IMR-90 (cell line): ENCODE measurements around the gene ABHD17A. TPM values are rescaled to one million over a fixed set of nuclear protein-coding genes. Genes with fewer than 3 reads are reported as not detected.

Experiments
- ATAC-seq: fragments of 200-7000 bp; cut with Tn5 transposase; 2 replicates; pipeline ENCODE4 v1.9.1; 2020; ENCODE audit warnings: low read depth, mild to moderate bottlenecking, moderate library complexity
- BruUV-seq: library from RNA; stranded (reverse); fragments of 400-500 nt; replicated peaks from 2 replicates; lab custom pipeline; 2021; lab: Mats Ljungman, UMichigan
- CTCF ChIA-PET: fragments of 300-600 bp; formaldehyde crosslinking; extraction: SDS; loops from one replicate; lab custom pipeline; 2021; ENCODE audit warnings: antibody characterized with exemption; lab: Yijun Ruan, JAX
- POLR2A ChIA-PET: fragments of 300-600 bp; sonication (Branson Sonifier 250); formaldehyde crosslinking; loops from one replicate; lab custom pipeline; 2022; ENCODE audit warnings: antibody characterized with exemption; ENCODE audit not compliant: unreplicated experiment; lab: Charles Lee
- DNase-seq: peaks from one replicate; pipeline ENCODE4 v3.0.0; 2013
- H2AFZ ChIP-seq: replicated peaks from 2 replicates; pipeline ENCODE3; 2013; ENCODE audit warnings: low read length, mild to moderate bottlenecking; ENCODE audit not compliant: poor library complexity
- H2AK5ac ChIP-seq: 2 replicates; pipeline ENCODE4 v1.6.1; 2013; ENCODE audit warnings: low read depth, low read length, inconsistent platforms
- H2AK9ac ChIP-seq: replicated peaks from 2 replicates; pipeline ENCODE3; 2013; ENCODE audit warnings: mild to moderate bottlenecking, low read depth, low read length, moderate library complexity; ENCODE audit not compliant: poor library complexity
- H2BK120ac ChIP-seq: 2 replicates; pipeline ENCODE4 v1.6.1; 2013; ENCODE audit warnings: low read depth, low read length, inconsistent platforms
- H2BK15ac ChIP-seq: 3 replicates; pipeline ENCODE4 v1.6.1; 2013; ENCODE audit warnings: low read depth, low read length, inconsistent platforms
- H2BK20ac ChIP-seq: 2 replicates; pipeline ENCODE4 v1.6.1; 2013; ENCODE audit warnings: low read depth, mild to moderate bottlenecking, inconsistent platforms, low read length, moderate library complexity
- H2BK5ac ChIP-seq: 2 replicates; pipeline ENCODE4 v1.6.1; 2013; ENCODE audit warnings: mild to moderate bottlenecking, low read depth, low read length, inconsistent platforms; ENCODE audit not compliant: poor library complexity, severe bottlenecking
- H3K14ac ChIP-seq: replicated peaks from 2 replicates; pipeline ENCODE4 v1.6.1; 2013; ENCODE audit warnings: low read depth, low read length, inconsistent platforms
- H3K18ac ChIP-seq: 2 replicates; pipeline ENCODE4 v1.6.1; 2013; ENCODE audit warnings: low read depth, low read length, control low read depth
- H3K23ac ChIP-seq: 2 replicates; pipeline ENCODE4 v1.6.1; 2013; ENCODE audit warnings: low read depth, low read length, inconsistent platforms
- H3K27ac ChIP-seq: 2 replicates; pipeline ENCODE4 v1.5.1; 2013; ENCODE audit warnings: mild to moderate bottlenecking, control low read depth, low read length; ENCODE audit not compliant: insufficient read depth
- H3K27me3 ChIP-seq: 2 replicates; pipeline ENCODE4 v1.6.1; 2013; ENCODE audit warnings: low read length; ENCODE audit not compliant: control insufficient read depth, insufficient read depth
- H3K36me3 ChIP-seq: 2 replicates; pipeline ENCODE4 v1.6.1; 2013; ENCODE audit warnings: low read length, mixed read lengths; ENCODE audit not compliant: control insufficient read depth, insufficient read depth
- H3K4ac ChIP-seq: 2 replicates; pipeline ENCODE4 v1.6.1; 2013; ENCODE audit warnings: low read depth, low read length, inconsistent platforms
- H3K4me1 ChIP-seq: 2 replicates; pipeline ENCODE4 v1.6.1; 2013; ENCODE audit warnings: low read length, mixed read lengths; ENCODE audit not compliant: control insufficient read depth, insufficient read depth
- H3K4me2 ChIP-seq: 2 replicates; pipeline ENCODE4 v1.6.1; 2013; ENCODE audit warnings: low read depth, mild to moderate bottlenecking, control low read depth, low read length, moderate library complexity
- H3K4me3 ChIP-seq: 2 replicates; pipeline ENCODE4 v1.5.1; 2013; ENCODE audit warnings: low read depth, mild to moderate bottlenecking, control low read depth, low read length, moderate library complexity; ENCODE audit not compliant: insufficient read depth
- H3K56ac ChIP-seq: 2 replicates; pipeline ENCODE4 v1.6.1; 2013; ENCODE audit warnings: low read length, inconsistent platforms; ENCODE audit not compliant: insufficient read depth; ENCODE audit errors: extremely low read depth
- H3K79me1 ChIP-seq, 2 experiments: 2 replicates each; pipeline ENCODE4 v1.6.1; 2013; ENCODE audit warnings: low read length in 2 of 2, inconsistent platforms in 1 of 2, low read depth in 1 of 2
- H3K9ac ChIP-seq: 2 replicates; pipeline ENCODE4 v1.6.1; 2013; ENCODE audit warnings: low read depth, low read length, control low read depth
- H3K9me1 ChIP-seq: 2 replicates; pipeline ENCODE4 v1.6.1; 2013; ENCODE audit warnings: low read length, inconsistent platforms; ENCODE audit not compliant: insufficient read depth
- H3K9me3 ChIP-seq: 2 replicates; pipeline ENCODE4 v1.6.1; 2013; ENCODE audit warnings: low read length; ENCODE audit not compliant: control insufficient read depth, insufficient read depth
- H4K20me1 ChIP-seq: 2 replicates; pipeline ENCODE4 v1.6.1; 2013; ENCODE audit warnings: low read length, inconsistent platforms; ENCODE audit not compliant: insufficient read depth
- H4K5ac ChIP-seq: 2 replicates; pipeline ENCODE4 v1.6.1; 2013; ENCODE audit warnings: mild to moderate bottlenecking, low read depth, low read length, control low read depth
- H4K8ac ChIP-seq, 2 experiments: 2 replicates each; pipeline ENCODE4 v1.6.1; 2013; ENCODE audit warnings: low read depth in 2 of 2, low read length in 2 of 2, control low read depth in 1 of 2, inconsistent platforms in 1 of 2
- H4K91ac ChIP-seq: 2 replicates; pipeline ENCODE4 v1.6.1; 2013; ENCODE audit warnings: low read depth, low read length, inconsistent platforms; ENCODE audit not compliant: insufficient read depth
- CEBPB ChIP-seq: IDR thresholded peaks from 2 replicates; pipeline ENCODE4 v1.6.1; 2012; ENCODE audit warnings: low read depth, low read length, improper control_type of control experiment
- ELK1 ChIP-seq: fragments of 150-350 bp; IDR thresholded peaks from 2 replicates; pipeline ENCODE4 v1.6.1; 2016; ENCODE audit warnings: low read depth, mild to moderate bottlenecking, low read length, moderate library complexity, borderline replicate concordance
- FOS ChIP-seq: fragments of 150-350 bp; IDR thresholded peaks from 2 replicates; pipeline ENCODE4 v1.6.1; 2016; ENCODE audit warnings: low read depth, low read length
- MAFK ChIP-seq: IDR thresholded peaks from 2 replicates; pipeline ENCODE4 v1.6.1; 2012; ENCODE audit warnings: low read depth, low read length, improper control_type of control experiment
- MAZ ChIP-seq: IDR thresholded peaks from 2 replicates; pipeline ENCODE4 v1.6.1; 2012; ENCODE audit warnings: low read depth, mild to moderate bottlenecking, low read length, improper control_type of control experiment, moderate library complexity, borderline replicate concordance
- MXI1 ChIP-seq: IDR thresholded peaks from 2 replicates; pipeline ENCODE4 v1.6.1; 2012; ENCODE audit warnings: low read depth, mild to moderate bottlenecking, low read length, moderate library complexity, borderline replicate concordance
- POLR2A ChIP-seq: IDR thresholded peaks from 2 replicates; pipeline ENCODE4 v1.6.1; 2012; ENCODE audit warnings: mild to moderate bottlenecking, low read depth, low read length
- RCOR1 ChIP-seq: IDR thresholded peaks from 2 replicates; pipeline ENCODE4 v1.6.1; 2012; ENCODE audit warnings: mild to moderate bottlenecking, low read length, improper control_type of control experiment; ENCODE audit not compliant: insufficient replicate concordance
- RFX5 ChIP-seq: IDR thresholded peaks from 2 replicates; pipeline ENCODE4 v1.8.0; 2012; ENCODE audit warnings: low read depth, mild to moderate bottlenecking, low read length, moderate library complexity
- USF2 ChIP-seq: fragments of 150-350 bp; IDR thresholded peaks from 2 replicates; pipeline ENCODE4 v1.6.1; 2017; ENCODE audit warnings: mild to moderate bottlenecking, antibody characterized with exemption, low read length, low read depth
- WGBS, 2 experiments: methylation state at CpG; one replicate each; pipeline versions ENCODE4 v1.1.5 to v1.1.7; 2013; ENCODE audit warnings: missing lambda C conversion rate in 2 of 2; ENCODE audit not compliant: insufficient read length in 1 of 2; ENCODE audit errors: extremely low coverage in 2 of 2; 5-methylcytosine and 5-hydroxymethylcytosine counted together
- dilution Hi-C: fragments of 300-500 bp; cut with HindIII; formaldehyde crosslinking; loops from one replicate; pipeline ENCODE4 v1.14.3; 2018; ENCODE audit warnings: low sequenced_read_pairs; ENCODE audit not compliant: unreplicated experiment
- in situ Hi-C: fragments of 300-500 bp; cut with MboI; formaldehyde crosslinking; loops from 3 replicates; pipeline ENCODE4 v1.14.3; 2019; ENCODE audit warnings: low sequenced_read_pairs, inconsistent platforms, mixed read lengths
- intact Hi-C: fragments of 100-400 bp; cut with micrococcal nuclease; formaldehyde crosslinking; loops from 2 replicates; pipeline ENCODE4 v1.10.0; 2022
- polyA plus RNA-seq, 3 experiments: library from polyadenylated mRNA; depleted of rRNA; stranded (reverse); fragments of >200 nt; gene quantifications; 2 replicates each; pipeline ENCODE4 v1.2.3, GENCODE V29; 2012; ENCODE audit warnings: low replicate concordance in 1 of 3
- total RNA-seq: library from RNA; depleted of rRNA; stranded (reverse); fragments of >200 nt; gene quantifications from 2 replicates; pipeline ENCODE4 v1.2.3, GENCODE V29; 2012

ABHD17A gene
- total and polyA plus RNA-seq, 2 of the 4 experiments (the other 2 are of a cell fraction): 37.8 to 76.2 TPM

- no peak for TF ChIP-seq RFX5
- no peak for TF ChIP-seq MAFK
These were observed 36.7 kb downstream of the ABHD17A start, which contains the start of gene REXO1 (continued) for GRCh38 chr19:1848399-1849131.

- peak overlapping the region; percentile 73 for H3K27ac ChIP-seq
- peaks cover 8 to 73% of the 10 kb centered on the region in 2 experiments; a peak in 3 of 4 replicates for H3K79me1 ChIP-seq
- CTCF ChIA-PET: no interaction called here
- in situ Hi-C loops (no loop called here), intact Hi-C loops (no loop called here), dilution Hi-C loops (no loop called here)
- peak overlapping the region; percentile 49 for H3K4ac ChIP-seq
- H4K5ac ChIP-seq: 0 out of 2 replicates have a peak overlapping the region, but pooled peaks have one; percentile 53
- H3K14ac ChIP-seq: peak overlapping the region; percentile 27; the same call in 1 of the 2 replicates
- ATAC-seq (peak; percentile 39), DNase-seq (peak; percentile 40)
- peaks cover 3% of the 10 kb centered on the region; the same call in 1 of the 2 replicates for H3K36me3 ChIP-seq
- H2AK5ac ChIP-seq: peak overlapping the region; percentile 70
- H2AK9ac ChIP-seq: peak overlapping the region; percentile 95
- no peak overlapping the region for H2BK120ac ChIP-seq
- no peaks in the 10 kb centered on the region for H3K9me3 ChIP-seq
- H3K9ac ChIP-seq: peak overlapping the region; percentile 91
- no peak overlapping the region for H2BK20ac ChIP-seq
- 1% methylated on average over 55 of the region's 72 CpGs; no CpG with 5 or more reads in 1 of the 2 experiments for WGBS, 2 experiments
- no peak overlapping the region for H2BK15ac ChIP-seq
- H3K4me1 ChIP-seq: peaks cover 10% of the 10 kb centered on the region
- peak overlapping the region; percentile 47 for H2BK5ac ChIP-seq
- peak overlapping the region in 1 of 2 experiments; percentile 93; a peak in 2 of 4 replicates for H4K8ac ChIP-seq
- peak overlapping the region; percentile 67; the same call in 1 of the 2 replicates for H3K23ac ChIP-seq
- peak overlapping the region; percentile 98 for H2AFZ ChIP-seq
- BruUV-seq: TSS peak; percentile 26
- H3K18ac ChIP-seq: no peak overlapping the region
- no peak overlapping the region; the same call in 1 of the 2 replicates for H4K91ac ChIP-seq
- POLR2A ChIA-PET: no interaction called here
- H3K27me3 ChIP-seq: no peaks in the 10 kb centered on the region
- H4K20me1 ChIP-seq: peaks cover 64% of the 10 kb centered on the region
- peak overlapping the region; percentile 98 for H3K4me2 ChIP-seq
- H3K4me3 ChIP-seq: peak overlapping the region; percentile 100
- no peaks in the 10 kb centered on the region for H3K9me1 ChIP-seq
- H3K56ac ChIP-seq: 0 out of 2 replicates have a peak overlapping the region, but pooled peaks have one; percentile 71
- no peak for TF ChIP-seq FOS
- TF ChIP-seq POLR2A: peak; percentile 85
- TF ChIP-seq ELK1: no peak
- TF ChIP-seq RCOR1: no peak
- no peak for TF ChIP-seq MAZ
- no peak for TF ChIP-seq RFX5
- TF ChIP-seq MAFK: no peak
- no peak for TF ChIP-seq CEBPB
- TF ChIP-seq USF2: peak; percentile 49
- peak; percentile 88 for TF ChIP-seq MXI1
These were observed 37.5 kb downstream of the ABHD17A start for GRCh38 chr19:1847684-1848398.
